Smooth muscle cell (in vitro differentiated cells): ENCODE results near the gene ANXA8. TPM values are rescaled to one million over a fixed set of nuclear protein-coding genes. Genes with fewer than 3 reads are reported as not detected.

Experiments
- DNase-seq: peaks from one replicate; lab custom pipeline; 2025; ENCODE audit not compliant: unreplicated experiment; lab: John Stamatoyannopoulos, UW
- H2AFZ ChIP-seq: fragments of 200-600 bp; sonication (generic); 2 replicates; pipeline ENCODE4 v1.6.0; 2016; ENCODE audit warnings: antibody characterized with exemption, low read depth, mild to moderate bottlenecking
- H3F3A ChIP-seq: fragments of 200-600 bp; sonication (generic); 2 replicates; pipeline ENCODE4 v1.6.0; 2017; ENCODE audit warnings: antibody characterized with exemption, low read depth
- H3K27ac ChIP-seq: fragments of 200-600 bp; sonication (generic); 2 replicates; pipeline ENCODE4 v1.5.1; 2016; ENCODE audit warnings: low read depth, mild to moderate bottlenecking
- H3K27me3 ChIP-seq: fragments of 200-600 bp; sonication (generic); 2 replicates; pipeline ENCODE4 v1.6.1; 2016; ENCODE audit warnings: low read depth, mild to moderate bottlenecking
- H3K36me3 ChIP-seq: fragments of 200-600 bp; sonication (generic); 2 replicates; pipeline ENCODE4 v1.5.1; 2016; ENCODE audit warnings: low read depth
- H3K4me1 ChIP-seq: fragments of 200-600 bp; sonication (generic); 2 replicates; pipeline ENCODE4 v1.5.1; 2016; ENCODE audit warnings: low read depth
- H3K4me2 ChIP-seq: fragments of 200-600 bp; sonication (generic); 2 replicates; pipeline ENCODE4 v1.6.0; 2016; ENCODE audit warnings: mild to moderate bottlenecking
- H3K4me3 ChIP-seq: fragments of 200-600 bp; sonication (generic); 2 replicates; pipeline ENCODE4 v1.5.1; 2016; ENCODE audit warnings: mild to moderate bottlenecking
- H3K79me2 ChIP-seq: fragments of 200-600 bp; sonication (generic); 2 replicates; pipeline ENCODE4 v1.6.0; 2016; ENCODE audit warnings: low read depth, mild to moderate bottlenecking
- H3K9ac ChIP-seq: fragments of 200-600 bp; sonication (generic); 2 replicates; pipeline ENCODE4 v1.6.0; 2016; ENCODE audit warnings: low read depth
- H3K9me3 ChIP-seq: fragments of 200-600 bp; sonication (generic); replicated peaks from 2 replicates; pipeline ENCODE4 v1.5.1; 2016; ENCODE audit warnings: low read depth
- H4K20me1 ChIP-seq: fragments of 200-600 bp; sonication (generic); 2 replicates; pipeline ENCODE4 v1.6.0; 2016; ENCODE audit warnings: low read depth
- WGBS: methylation state at CpG from one replicate; pipeline ENCODE4 v1.1.7; 2016; ENCODE audit warnings: low lambda C conversion rate; 5-methylcytosine and 5-hydroxymethylcytosine counted together
- polyA plus RNA-seq: library from polyadenylated mRNA; unstranded; fragments of >200 nt; fragmentation: Nextera tagmentation; extraction: Ambion mirVana; gene quantifications from 2 replicates; pipeline ENCODE4 v1.2.1, GENCODE V29; 2016
- total RNA-seq: library from RNA; depleted of rRNA; stranded (reverse); fragments of >200 nt; gene quantifications from 2 replicates; pipeline ENCODE4 v1.2.3, GENCODE V29; 2014
- TF ChIP-seq, protein P1 (sequence below): fragments of 200-600 bp; sonication (generic); IDR thresholded peaks from 2 replicates; pipeline ENCODE4 v1.5.1; 2017; ENCODE audit warnings: borderline replicate concordance, mild to moderate bottlenecking, antibody characterized with exemption; ENCODE audit not compliant: insufficient read depth, poor library complexity, severe bottlenecking

ANXA8 gene
- total and polyA plus RNA-seq, 2 experiments from 2014 or later, result 17.1 to 55.1 TPM

DNA sequence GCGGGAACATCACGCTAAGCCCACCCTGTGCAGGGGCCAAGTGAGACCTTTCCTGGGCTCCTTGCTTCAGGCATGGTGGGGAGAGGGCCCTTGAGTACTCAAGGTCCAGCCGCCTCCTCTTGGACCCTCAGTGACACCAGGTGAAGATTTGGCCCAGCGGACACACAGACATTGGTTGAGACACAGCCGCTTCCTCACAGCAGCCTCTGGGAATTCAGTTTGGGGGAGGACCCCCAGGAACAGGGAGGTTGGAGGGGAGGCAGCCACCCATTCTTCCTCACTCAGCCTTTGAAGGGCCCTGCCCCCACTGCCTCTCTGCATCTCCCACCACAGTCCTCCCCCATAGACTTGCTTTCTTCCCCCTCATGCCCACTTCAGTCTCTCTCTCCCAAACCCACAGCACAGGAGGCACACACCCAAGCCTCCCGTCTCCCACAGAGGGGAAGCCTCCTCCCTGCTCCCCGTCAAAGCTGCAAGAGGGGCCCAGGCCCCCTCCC lies 31.9 kb downstream of the ANXA8 start:
- H3K9me3 ChIP-seq, result no peaks in the 10 kb centered on the region
- no peak overlapping the region for H3K27ac ChIP-seq
- H3K4me1 ChIP-seq, result no peaks in the 10 kb centered on the region
- no peak overlapping the region for H3K9ac ChIP-seq
- DNase-seq, result no peak
- no peaks in the 10 kb centered on the region for H4K20me1 ChIP-seq
- H3F3A ChIP-seq, result no peaks in the 10 kb centered on the region
- H3K4me3 ChIP-seq, result no peak overlapping the region
- H3K27me3 ChIP-seq, result no peaks in the 10 kb centered on the region
- WGBS, result 89% methylated on average over 7 of the region's 7 CpGs
- no peak overlapping the region for H3K4me2 ChIP-seq
- TF ChIP-seq, protein P1, sequence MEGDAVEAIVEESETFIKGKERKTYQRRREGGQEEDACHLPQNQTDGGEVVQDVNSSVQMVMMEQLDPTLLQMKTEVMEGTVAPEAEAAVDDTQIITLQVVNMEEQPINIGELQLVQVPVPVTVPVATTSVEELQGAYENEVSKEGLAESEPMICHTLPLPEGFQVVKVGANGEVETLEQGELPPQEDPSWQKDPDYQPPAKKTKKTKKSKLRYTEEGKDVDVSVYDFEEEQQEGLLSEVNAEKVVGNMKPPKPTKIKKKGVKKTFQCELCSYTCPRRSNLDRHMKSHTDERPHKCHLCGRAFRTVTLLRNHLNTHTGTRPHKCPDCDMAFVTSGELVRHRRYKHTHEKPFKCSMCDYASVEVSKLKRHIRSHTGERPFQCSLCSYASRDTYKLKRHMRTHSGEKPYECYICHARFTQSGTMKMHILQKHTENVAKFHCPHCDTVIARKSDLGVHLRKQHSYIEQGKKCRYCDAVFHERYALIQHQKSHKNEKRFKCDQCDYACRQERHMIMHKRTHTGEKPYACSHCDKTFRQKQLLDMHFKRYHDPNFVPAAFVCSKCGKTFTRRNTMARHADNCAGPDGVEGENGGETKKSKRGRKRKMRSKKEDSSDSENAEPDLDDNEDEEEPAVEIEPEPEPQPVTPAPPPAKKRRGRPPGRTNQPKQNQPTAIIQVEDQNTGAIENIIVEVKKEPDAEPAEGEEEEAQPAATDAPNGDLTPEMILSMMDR, result no peak
- no peaks in the 10 kb centered on the region for H3K36me3 ChIP-seq
- no peaks in the 10 kb centered on the region for H3K79me2 ChIP-seq
- no peak overlapping the region for H2AFZ ChIP-seq

DNA sequence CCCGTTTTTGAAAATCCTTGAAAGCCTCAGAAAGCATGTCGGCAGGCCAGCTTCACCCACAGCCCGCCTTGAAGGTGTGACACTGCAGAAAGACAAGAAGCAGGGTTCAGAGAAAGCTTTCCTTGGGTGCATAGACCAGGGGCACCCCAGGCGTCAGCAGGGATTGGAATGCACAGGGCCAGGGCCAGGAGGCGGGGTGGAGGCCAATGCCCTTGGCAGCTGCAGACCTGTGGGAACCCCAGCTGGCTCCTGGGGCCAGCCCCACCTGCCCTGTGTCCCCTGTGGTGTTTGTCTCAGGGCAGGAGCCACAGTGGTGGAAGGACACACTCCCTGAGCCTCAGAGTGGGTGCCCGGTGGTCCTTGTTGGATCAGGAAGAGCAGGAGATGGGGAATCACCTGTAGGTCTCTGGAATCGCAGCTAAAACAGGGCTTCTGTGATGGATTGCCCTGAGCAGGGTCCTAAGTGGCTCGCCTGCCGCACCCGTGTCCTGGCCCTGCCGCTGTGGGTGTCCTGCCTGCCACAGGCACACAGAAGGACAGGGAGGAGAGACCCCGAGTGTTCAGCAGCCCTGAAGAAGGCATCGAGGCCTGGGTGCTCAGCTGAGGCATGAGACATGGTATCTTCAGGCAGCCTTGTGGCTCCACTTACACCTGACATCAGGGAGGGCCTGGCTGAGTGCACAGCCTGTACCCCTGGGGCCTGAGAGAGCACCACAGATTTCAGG lies 32.5 kb downstream of the ANXA8 start:
- no peaks in the 10 kb centered on the region for H3K4me1 ChIP-seq
- no peak overlapping the region for H3K9ac ChIP-seq
- no peaks in the 10 kb centered on the region for H3K27me3 ChIP-seq
- no peak overlapping the region for H3K4me3 ChIP-seq
- TF ChIP-seq, protein P1, result no peak
- no peaks in the 10 kb centered on the region for H3K9me3 ChIP-seq
- no peak overlapping the region for H3K27ac ChIP-seq
- no peak overlapping the region for H2AFZ ChIP-seq
- DNase-seq, result no peak
- no peaks in the 10 kb centered on the region for H3K36me3 ChIP-seq
- no peaks in the 10 kb centered on the region for H3K79me2 ChIP-seq
- 91% methylated on average over 13 of the region's 13 CpGs for WGBS
- no peak overlapping the region for H3K4me2 ChIP-seq
- no peaks in the 10 kb centered on the region for H4K20me1 ChIP-seq
- H3F3A ChIP-seq, result no peaks in the 10 kb centered on the region

DNA sequence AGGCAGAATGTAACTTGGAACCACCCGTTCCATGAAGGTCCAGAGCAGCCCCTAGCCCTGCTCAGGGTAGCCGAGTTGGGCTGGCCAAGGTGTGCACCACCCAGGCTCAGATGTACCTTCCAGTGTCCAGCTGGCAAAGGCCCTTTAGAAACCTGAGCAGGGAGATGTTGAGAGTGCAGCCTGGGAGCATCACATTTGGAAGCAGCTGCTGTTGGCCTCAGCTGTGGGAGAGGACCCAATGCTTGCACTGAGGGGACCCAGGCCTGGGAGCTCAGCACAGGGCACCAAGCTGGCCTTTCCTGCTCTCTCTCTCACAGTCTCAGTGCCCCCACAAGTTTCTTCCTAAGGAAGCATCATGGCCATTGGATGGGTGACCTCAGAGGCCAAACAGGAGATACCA lies 33.5 kb downstream of the ANXA8 start:
- Histone ChIP-seq H3K27me3 (no peaks in the 10 kb centered on the region), H3K4me2 (no peak overlapping the region), H3K36me3 (no peaks in the 10 kb centered on the region), H3K79me2 (no peaks in the 10 kb centered on the region), H3K9ac (no peak overlapping the region), H3F3A (no peaks in the 10 kb centered on the region), H3K27ac (no peak overlapping the region), H3K4me3 (no peak overlapping the region), H2AFZ (no peak overlapping the region), H4K20me1 (no peaks in the 10 kb centered on the region), H3K4me1 (no peaks in the 10 kb centered on the region), H3K9me3 (peaks cover 2% of the 10 kb centered on the region)
- DNase-seq, result no peak
- 97% methylated on average over 2 of the region's 2 CpGs for WGBS
- TF ChIP-seq, protein P1, result no peak

DNA sequence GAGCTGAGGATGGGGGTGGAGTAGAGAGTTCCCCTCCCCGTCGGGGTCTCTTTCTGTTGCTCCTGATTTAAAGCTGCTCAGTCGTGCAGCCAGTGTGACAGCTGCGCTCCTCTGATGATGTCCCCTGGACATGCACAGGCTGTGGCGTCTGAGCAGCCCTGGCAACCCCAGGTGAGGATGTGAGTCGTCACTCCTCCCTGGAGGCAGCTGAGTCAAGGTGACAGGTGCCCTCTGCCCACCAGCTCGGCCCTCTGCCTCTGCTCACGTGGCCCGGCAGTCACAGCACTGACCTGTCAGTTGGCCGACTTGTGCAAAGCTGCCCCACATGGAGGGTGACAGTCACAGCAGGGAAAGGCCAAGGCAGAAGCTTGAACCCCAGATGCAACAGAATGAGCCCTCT lies 33.9 kb downstream of the ANXA8 start:
- Histone ChIP-seq H3K4me2 (no peak overlapping the region), H2AFZ (no peak overlapping the region), H3K4me3 (no peak overlapping the region), H3F3A (no peaks in the 10 kb centered on the region), H3K79me2 (no peaks in the 10 kb centered on the region), H3K9ac (no peak overlapping the region), H4K20me1 (no peaks in the 10 kb centered on the region), H3K4me1 (no peaks in the 10 kb centered on the region), H3K9me3 (peaks cover 2% of the 10 kb centered on the region), H3K27ac (no peak overlapping the region), H3K27me3 (no peaks in the 10 kb centered on the region), H3K36me3 (no peaks in the 10 kb centered on the region)
- TF ChIP-seq, protein P1, result no peak
- DNase-seq, result no peak
- WGBS, result 85% methylated on average over 10 of the region's 10 CpGs
